ENCODE measurements around the gene CMYA5. TPM values are rescaled to one million over a fixed set of nuclear protein-coding genes. Genes with fewer than 3 reads are reported as not detected.
A peak's percentile ranks its signal among the peaks of the same experiment; 100 is the strongest.
"Not testable (repeated sequence)": the region's sequence is repeated elsewhere in the genome, so short reads cannot be mapped to it uniquely, and the experiment has no call there.

The CMYA5 gene
- total RNA-seq: under 1 TPM; 0.27 to 0.91 (median 0.53) TPM

GRCh38 chr5:79689541-79690466 is at the start of gene CMYA5:
TSS of gene CMYA5 (plus strand) at chr5:79689836. CDS start at chr5:79689908, 72 bp downstream.
- in situ Hi-C loops (cut with MboI; ENCODE audit: low pct_unique_long_range_greater_than_20kb in 2 of 9, low sequenced_read_pairs in 9 of 9, unreplicated experiment in 9 of 9): no loop called here
- Histone ChIP-seq H3K27ac (no peak within 1 kb of the TSS), H3K4me1 (replicated peaks in 1 of 2) (no peaks in the 10 kb centered on the region), H3K4me3 (no peak within 1 kb of the TSS)
- peak in 4 of 8 experiments; percentile 14 to 74 (median 68) for ATAC-seq (replicated peaks in 6 of 8)
- 13 to 100% (median 51%) methylated on average over 1 to 17 of the region's 74 CpGs; no CpG with 5 or more reads in 4 of the 10 experiments for WGBS, 10 experiments

GRCh38 chr5:79640571-79641055 is 49.0 kb upstream of the CMYA5 start:
- Histone ChIP-seq H3K4me3 (no peak overlapping the region), H3K27ac (no peak overlapping the region), H3K4me1 (replicated peaks in 1 of 2) (no peaks in the 10 kb centered on the region)
- in situ Hi-C loops (cut with MboI; ENCODE audit: low pct_unique_long_range_greater_than_20kb in 2 of 9, low sequenced_read_pairs in 9 of 9, unreplicated experiment in 9 of 9): no loop called here
- WGBS, 10 experiments: 31 to 90% (median 61%) methylated on average over 2 to 4 of the region's 4 CpGs
- ATAC-seq (replicated peaks in 6 of 8): no peak

GRCh38 chr5:79641414-79641813 is 48.2 kb upstream of the CMYA5 start:
- in situ Hi-C loops (cut with MboI; ENCODE audit: low pct_unique_long_range_greater_than_20kb in 2 of 9, low sequenced_read_pairs in 9 of 9, unreplicated experiment in 9 of 9): no loop called here
- H3K4me1 ChIP-seq (replicated peaks in 1 of 2): no peaks in the 10 kb centered on the region
- ATAC-seq (replicated peaks in 6 of 8): no peak
- H3K27ac ChIP-seq: no peak overlapping the region
- WGBS, 10 experiments: 83 to 100% (median 91%) methylated on average over 1 of the region's 1 CpG
- H3K4me3 ChIP-seq: no peak overlapping the region

GRCh38 chr5:79642210-79642609 is 47.4 kb upstream of the CMYA5 start:
- 29 to 100% (median 84%) methylated on average over 1 of the region's 1 CpG; no CpG with 5 or more reads in 2 of the 10 experiments for WGBS, 10 experiments
- Histone ChIP-seq H3K4me3 (no peak overlapping the region), H3K4me1 (replicated peaks in 1 of 2) (no peaks in the 10 kb centered on the region), H3K27ac (no peak overlapping the region)
- ATAC-seq (replicated peaks in 6 of 8): no peak
- in situ Hi-C loops (cut with MboI; ENCODE audit: low pct_unique_long_range_greater_than_20kb in 2 of 9, low sequenced_read_pairs in 9 of 9, unreplicated experiment in 9 of 9): no loop called here

- no peak overlapping the region for H3K4me3 ChIP-seq
- ATAC-seq (replicated peaks in 6 of 8): no peak
- 67 to 100% (median 97%) methylated on average over 1 to 6 of the region's 6 CpGs; no CpG with 5 or more reads in 2 of the 10 experiments for WGBS, 10 experiments
Observed at GRCh38 chr5:79653843-79654242, 35.8 kb upstream of the CMYA5 start.

GRCh38 chr5:79663212-79663611 is 26.4 kb upstream of the CMYA5 start:
- H3K4me3 ChIP-seq: no peak overlapping the region
- WGBS, 10 experiments: 0 to 100% (median 100%) methylated on average over 1 to 3 of the region's 3 CpGs; no CpG with 5 or more reads in 1 of the 10 experiments
- ATAC-seq (replicated peaks in 6 of 8): no peak
- no peak overlapping the region for H3K27ac ChIP-seq
- in situ Hi-C loops (cut with MboI; ENCODE audit: low pct_unique_long_range_greater_than_20kb in 2 of 9, low sequenced_read_pairs in 9 of 9, unreplicated experiment in 9 of 9): no loop called here
- no peaks in the 10 kb centered on the region for H3K4me1 ChIP-seq (replicated peaks in 1 of 2)

More at GRCh38 chr5:79653843-79654242, 35.8 kb upstream of the CMYA5 start:
- Histone ChIP-seq H3K27ac (no peak overlapping the region), H3K4me1 (replicated peaks in 1 of 2) (no peaks in the 10 kb centered on the region)
- in situ Hi-C loops (cut with MboI; ENCODE audit: low pct_unique_long_range_greater_than_20kb in 2 of 9, low sequenced_read_pairs in 9 of 9, unreplicated experiment in 9 of 9): no loop called here

GRCh38 chr5:79666758-79667157 is 22.9 kb upstream of the CMYA5 start:
- 17 to 100% (median 78%) methylated on average over 1 to 3 of the region's 3 CpGs for WGBS, 10 experiments
- ATAC-seq (replicated peaks in 6 of 8): no peak
- Histone ChIP-seq H3K27ac (no peak overlapping the region), H3K4me3 (no peak overlapping the region), H3K4me1 (replicated peaks in 1 of 2) (no peaks in the 10 kb centered on the region)
- in situ Hi-C loops (cut with MboI; ENCODE audit: low pct_unique_long_range_greater_than_20kb in 2 of 9, low sequenced_read_pairs in 9 of 9, unreplicated experiment in 9 of 9): no loop called here

- Histone ChIP-seq H3K4me3 (no peak overlapping the region), H3K27ac (no peak overlapping the region), H3K4me1 (replicated peaks in 1 of 2) (no peaks in the 10 kb centered on the region)
- no peak for ATAC-seq (replicated peaks in 6 of 8)
- in situ Hi-C loops (cut with MboI; ENCODE audit: low pct_unique_long_range_greater_than_20kb in 2 of 9, low sequenced_read_pairs in 9 of 9, unreplicated experiment in 9 of 9): no loop called here
- WGBS, 10 experiments: 81 to 100% (median 98%) methylated on average over 1 to 2 of the region's 2 CpGs
Observed at GRCh38 chr5:79672392-79672791, 17.2 kb upstream of the CMYA5 start.

- H3K4me3 ChIP-seq; H3K4me1 ChIP-seq (replicated peaks in 1 of 2); ATAC-seq (replicated peaks in 6 of 8); H3K27ac ChIP-seq; in situ Hi-C loops (cut with MboI; ENCODE audit: low pct_unique_long_range_greater_than_20kb in 2 of 9, low sequenced_read_pairs in 9 of 9, unreplicated experiment in 9 of 9): not testable (repeated sequence)
- 90 to 100% (median 93%) methylated on average over 1 to 5 of the region's 6 CpGs; no CpG with 5 or more reads in 3 of the 10 experiments for WGBS, 10 experiments
Observed at GRCh38 chr5:79676354-79676753, 13.3 kb upstream of the CMYA5 start.

- 83 to 100% (median 89%) methylated on average over 1 to 3 of the region's 3 CpGs; no CpG with 5 or more reads in 3 of the 10 experiments for WGBS, 10 experiments
- H3K4me3 ChIP-seq; H3K4me1 ChIP-seq (replicated peaks in 1 of 2); in situ Hi-C loops (cut with MboI; ENCODE audit: low pct_unique_long_range_greater_than_20kb in 2 of 9, low sequenced_read_pairs in 9 of 9, unreplicated experiment in 9 of 9); ATAC-seq (replicated peaks in 6 of 8); H3K27ac ChIP-seq: not testable (repeated sequence)
Observed at GRCh38 chr5:79682102-79682501, 7.5 kb upstream of the CMYA5 start.

GRCh38 chr5:79684782-79685181 is 4.9 kb upstream of the CMYA5 start:
- in situ Hi-C loops (cut with MboI; ENCODE audit: low pct_unique_long_range_greater_than_20kb in 2 of 9, low sequenced_read_pairs in 9 of 9, unreplicated experiment in 9 of 9): no loop called here
- H3K4me1 ChIP-seq (replicated peaks in 1 of 2): no peaks in the 10 kb centered on the region
- no peak for ATAC-seq (replicated peaks in 6 of 8)
- WGBS, 10 experiments: 92 to 100% (median 97%) methylated on average over 1 to 4 of the region's 4 CpGs; no CpG with 5 or more reads in 1 of the 10 experiments
- no peak overlapping the region for H3K27ac ChIP-seq
- no peak overlapping the region for H3K4me3 ChIP-seq

- H3K4me1 ChIP-seq (replicated peaks in 1 of 2): no peaks in the 10 kb centered on the region
- WGBS, 10 experiments: 27 to 100% (median 80%) methylated on average over 1 to 3 of the region's 3 CpGs
- peak in 2 of 8 experiments; percentile 50 to 60 for ATAC-seq (replicated peaks in 6 of 8)
- no peak overlapping the region for H3K4me3 ChIP-seq
- H3K27ac ChIP-seq: no peak overlapping the region
- in situ Hi-C loops (cut with MboI; ENCODE audit: low pct_unique_long_range_greater_than_20kb in 2 of 9, low sequenced_read_pairs in 9 of 9, unreplicated experiment in 9 of 9): no loop called here
Observed at GRCh38 chr5:79685627-79686026, 4.0 kb upstream of the CMYA5 start.

- 50 to 100% (median 100%) methylated on average over 1 of the region's 1 CpG; no CpG with 5 or more reads in 3 of the 10 experiments for WGBS, 10 experiments
Observed at GRCh38 chr5:79686799-79687198, 2.8 kb upstream of the CMYA5 start.

More at GRCh38 chr5:79686799-79687198, 2.8 kb upstream of the CMYA5 start:
- no peak for ATAC-seq (replicated peaks in 6 of 8)
- Histone ChIP-seq H3K4me3 (no peak overlapping the region), H3K4me1 (replicated peaks in 1 of 2) (no peaks in the 10 kb centered on the region), H3K27ac (no peak overlapping the region)
- in situ Hi-C loops (cut with MboI; ENCODE audit: low pct_unique_long_range_greater_than_20kb in 2 of 9, low sequenced_read_pairs in 9 of 9, unreplicated experiment in 9 of 9): no loop called here

Measured in motor neuron (in vitro differentiated cells).